Cardiac fibroblast (primary cell): ENCODE data around the gene TRAFD1.
"Not testable (repeated sequence)": the region's sequence is repeated elsewhere in the genome, so short reads cannot be mapped to it uniquely, and the experiment has no call there.

ENCODE experiments used
- DNase-seq, 2 donors: peaks; one replicate each; pipeline versions ENCODE4 v3.0.0 to v3.0.0-alpha.2; 2010; ENCODE audit warnings: low read depth in 2 of 2
- H3K4me3 ChIP-seq, 2 donors: replicated peaks in 1 of 2; 1 replicate in 1 of 2; 2 replicates in 1 of 2; pipeline ENCODE4 v1.5.1; 2011; ENCODE audit warnings: low read depth in 2 of 2, low read length in 2 of 2, mild to moderate bottlenecking in 2 of 2, moderate library complexity in 1 of 2
- CTCF ChIP-seq: IDR thresholded peaks from one replicate; pipeline ENCODE4 v1.5.1; 2011; ENCODE audit warnings: low read depth, mild to moderate bottlenecking, low read length, inconsistent platforms

Gene TRAFD1

GRCh38 chr12:112149596-112149995 is 24.2 kb downstream of the TRAFD1 start:
- TF ChIP-seq CTCF, result no peak
- DNase-seq, result no peak
- H3K4me3 ChIP-seq, result no peak overlapping the region

- no peak for DNase-seq
- TF ChIP-seq CTCF, result no peak
- H3K4me3 ChIP-seq, result no peak overlapping the region
These were observed 26.6 kb downstream of the TRAFD1 start for GRCh38 chr12:112151766-112152541.

- no peak for TF ChIP-seq CTCF
- DNase-seq, result no peak
- H3K4me3 ChIP-seq, result no peak overlapping the region
These were observed 28.0 kb downstream of the TRAFD1 start for GRCh38 chr12:112153181-112153892.

- H3K4me3 ChIP-seq, result no peak overlapping the region
- DNase-seq, result no peak
- TF ChIP-seq CTCF, result no peak
These were observed 28.5 kb downstream of the TRAFD1 start for GRCh38 chr12:112153893-112154219.

GRCh38 chr12:112158461-112159145 is 33.2 kb downstream of the TRAFD1 start:
- DNase-seq, H3K4me3 ChIP-seq: not testable (repeated sequence)

- H3K4me3 ChIP-seq, result no peak overlapping the region
- TF ChIP-seq CTCF, result no peak
- no peak for DNase-seq
These were observed 33.8 kb downstream of the TRAFD1 start for GRCh38 chr12:112159146-112159541.

- H3K4me3 ChIP-seq, result no peak overlapping the region
- DNase-seq, result no peak
- no peak for TF ChIP-seq CTCF
These were observed 35.3 kb downstream of the TRAFD1 start for GRCh38 chr12:112160611-112161010.
